Ishikawa (cell line): ENCODE measurements around the gene ZBTB8A.

Source experiments
- CEBPB ChIP-seq: IDR thresholded peaks from 2 replicates; pipeline ENCODE4 v1.6.1; 2012
- CREB1 ChIP-seq: IDR thresholded peaks from 2 replicates; pipeline ENCODE4 v1.6.1; 2012; ENCODE audit warnings: low read depth
- EGR1 ChIP-seq: IDR thresholded peaks from 2 replicates; pipeline ENCODE4 v1.6.1; 2012
- EP300 ChIP-seq: IDR thresholded peaks from 2 replicates; pipeline ENCODE4 v1.6.1; 2012; ENCODE audit warnings: borderline replicate concordance
- FOXM1 ChIP-seq: IDR thresholded peaks from 2 replicates; pipeline ENCODE4 v1.6.1; 2012; ENCODE audit warnings: low read depth, borderline replicate concordance
- MAX ChIP-seq: IDR thresholded peaks from 2 replicates; pipeline ENCODE4 v1.6.1; 2012
- NFIC ChIP-seq: IDR thresholded peaks from 2 replicates; pipeline ENCODE4 v1.6.1; 2012
- RAD21 ChIP-seq: IDR thresholded peaks from 2 replicates; pipeline ENCODE4 v1.6.1; 2012; ENCODE audit warnings: low read depth
- TAF1 ChIP-seq: IDR thresholded peaks from 2 replicates; pipeline ENCODE4 v1.6.1; 2012; ENCODE audit warnings: low read depth, mild to moderate bottlenecking
- TCF12 ChIP-seq: IDR thresholded peaks from 2 replicates; pipeline ENCODE4 v1.6.1; 2012; ENCODE audit warnings: low read depth
- TEAD4 ChIP-seq: IDR thresholded peaks from 2 replicates; pipeline ENCODE4 v1.6.1; 2012
- YY1 ChIP-seq: IDR thresholded peaks from 2 replicates; pipeline ENCODE4 v1.6.1; 2012; ENCODE audit warnings: low read depth
- ZBTB7A ChIP-seq: IDR thresholded peaks from 2 replicates; pipeline ENCODE4 v1.6.1; 2012; ENCODE audit warnings: low read depth
- TF ChIP-seq, protein P1 (sequence below): IDR thresholded peaks from 2 replicates; pipeline ENCODE4 v1.6.1; 2012; ENCODE audit warnings: low read depth, mild to moderate bottlenecking
- TF ChIP-seq, protein P2 (sequence below): IDR thresholded peaks from 2 replicates; pipeline ENCODE4 v1.6.1; 2012

The ZBTB8A gene

DNA sequence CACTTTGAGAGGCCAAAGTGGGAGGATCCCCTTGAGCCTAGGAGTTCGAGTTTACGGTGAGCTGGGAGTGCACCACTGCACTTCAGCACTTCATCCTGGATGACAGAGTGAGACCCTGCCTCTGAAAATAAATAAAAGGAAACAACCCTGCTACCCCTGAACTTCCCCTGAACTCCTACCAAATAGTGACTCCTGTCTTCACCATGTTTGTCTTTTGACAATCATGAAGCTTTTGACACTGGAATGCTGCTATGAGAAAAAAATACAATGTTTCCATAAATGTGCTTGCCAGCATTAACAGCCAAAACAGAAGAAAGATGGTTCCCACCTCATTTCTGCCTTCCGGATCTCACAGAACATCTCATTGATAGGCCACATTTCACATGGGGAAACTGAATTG is 10.4 kb downstream of the ZBTB8A start:
- TF ChIP-seq TCF12, result no peak
- no peak for TF ChIP-seq CEBPB
- no peak for TF ChIP-seq RAD21
- TF ChIP-seq NFIC, result no peak
- no peak for TF ChIP-seq TEAD4
- no peak for TF ChIP-seq EP300
- no peak for TF ChIP-seq TAF1
- no peak for TF ChIP-seq EGR1
- TF ChIP-seq ZBTB7A, result no peak
- TF ChIP-seq MAX, result no peak
- TF ChIP-seq FOXM1, result no peak
- TF ChIP-seq, protein P1, sequence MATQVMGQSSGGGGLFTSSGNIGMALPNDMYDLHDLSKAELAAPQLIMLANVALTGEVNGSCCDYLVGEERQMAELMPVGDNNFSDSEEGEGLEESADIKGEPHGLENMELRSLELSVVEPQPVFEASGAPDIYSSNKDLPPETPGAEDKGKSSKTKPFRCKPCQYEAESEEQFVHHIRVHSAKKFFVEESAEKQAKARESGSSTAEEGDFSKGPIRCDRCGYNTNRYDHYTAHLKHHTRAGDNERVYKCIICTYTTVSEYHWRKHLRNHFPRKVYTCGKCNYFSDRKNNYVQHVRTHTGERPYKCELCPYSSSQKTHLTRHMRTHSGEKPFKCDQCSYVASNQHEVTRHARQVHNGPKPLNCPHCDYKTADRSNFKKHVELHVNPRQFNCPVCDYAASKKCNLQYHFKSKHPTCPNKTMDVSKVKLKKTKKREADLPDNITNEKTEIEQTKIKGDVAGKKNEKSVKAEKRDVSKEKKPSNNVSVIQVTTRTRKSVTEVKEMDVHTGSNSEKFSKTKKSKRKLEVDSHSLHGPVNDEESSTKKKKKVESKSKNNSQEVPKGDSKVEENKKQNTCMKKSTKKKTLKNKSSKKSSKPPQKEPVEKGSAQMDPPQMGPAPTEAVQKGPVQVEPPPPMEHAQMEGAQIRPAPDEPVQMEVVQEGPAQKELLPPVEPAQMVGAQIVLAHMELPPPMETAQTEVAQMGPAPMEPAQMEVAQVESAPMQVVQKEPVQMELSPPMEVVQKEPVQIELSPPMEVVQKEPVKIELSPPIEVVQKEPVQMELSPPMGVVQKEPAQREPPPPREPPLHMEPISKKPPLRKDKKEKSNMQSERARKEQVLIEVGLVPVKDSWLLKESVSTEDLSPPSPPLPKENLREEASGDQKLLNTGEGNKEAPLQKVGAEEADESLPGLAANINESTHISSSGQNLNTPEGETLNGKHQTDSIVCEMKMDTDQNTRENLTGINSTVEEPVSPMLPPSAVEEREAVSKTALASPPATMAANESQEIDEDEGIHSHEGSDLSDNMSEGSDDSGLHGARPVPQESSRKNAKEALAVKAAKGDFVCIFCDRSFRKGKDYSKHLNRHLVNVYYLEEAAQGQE, result no peak
- TF ChIP-seq, protein P2, sequence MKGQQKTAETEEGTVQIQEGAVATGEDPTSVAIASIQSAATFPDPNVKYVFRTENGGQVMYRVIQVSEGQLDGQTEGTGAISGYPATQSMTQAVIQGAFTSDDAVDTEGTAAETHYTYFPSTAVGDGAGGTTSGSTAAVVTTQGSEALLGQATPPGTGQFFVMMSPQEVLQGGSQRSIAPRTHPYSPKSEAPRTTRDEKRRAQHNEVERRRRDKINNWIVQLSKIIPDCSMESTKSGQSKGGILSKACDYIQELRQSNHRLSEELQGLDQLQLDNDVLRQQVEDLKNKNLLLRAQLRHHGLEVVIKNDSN, result no peak
- TF ChIP-seq YY1, result no peak
- no peak for TF ChIP-seq CREB1

GRCh38 chr1:32554288-32554687 is 15.1 kb downstream of the ZBTB8A start:
- no peak for TF ChIP-seq YY1
- TF ChIP-seq MAX, result no peak
- no peak for TF ChIP-seq TEAD4
- TF ChIP-seq, protein P1, result no peak
- no peak for TF ChIP-seq TAF1
- no peak for TF ChIP-seq NFIC
- no peak for TF ChIP-seq EP300
- TF ChIP-seq, protein P2, result no peak

- TF ChIP-seq TEAD4, result no peak
- no peak for TF ChIP-seq MAX
These were observed 18.6 kb downstream of the ZBTB8A start for GRCh38 chr1:32557812-32558211.

GRCh38 chr1:32568929-32569328 is 29.7 kb downstream of the ZBTB8A start:
- TF ChIP-seq FOXM1, result no peak
- no peak for TF ChIP-seq RAD21
- TF ChIP-seq, protein P1, result no peak
- no peak for TF ChIP-seq ZBTB7A
- no peak for TF ChIP-seq EP300
- no peak for TF ChIP-seq NFIC
- TF ChIP-seq TEAD4, result no peak
- no peak for TF ChIP-seq CREB1
- no peak for TF ChIP-seq TAF1
- TF ChIP-seq, protein P2, result no peak
- TF ChIP-seq YY1, result no peak
- no peak for TF ChIP-seq CEBPB
- TF ChIP-seq MAX, result no peak
- no peak for TF ChIP-seq TCF12
